ENCODE results near the gene SGCA. TPM values are rescaled to one million over a fixed set of nuclear protein-coding genes. Genes with fewer than 3 reads are reported as not detected.

SGCA gene
- total and polyA plus RNA-seq, 9 of the 15 experiments (the other 6 are each of a cell fraction or from before 2014, with no cell fraction given): not detected

- ChIA-PET CTCF (ENCODE audit: low intra/inter-chr PET ratio) (no interaction called here), POLR2A (interaction anchor here (0.7 to 1.0 kb wide), 2 partner anchors 14 to 103 kb away, joined by 3 read pairs; no protein-coding TSS in a partner anchor)
- no peaks in the 10 kb centered on the region for H3K79me2 ChIP-seq (ENCODE audit: control insufficient read depth, insufficient read depth, low read length)
- no peak overlapping the region for H3K4me2 ChIP-seq (ENCODE audit: insufficient read depth, low read length)
- in situ Hi-C loops (cut with MboI) (no loop called here), intact Hi-C loops (cut with micrococcal nuclease) (no loop called here)
- no peak overlapping the region for H3K4me3 ChIP-seq
- FAIRE-seq (no peak), DNase-seq (ENCODE audit: extremely low read depth in 1 of 4, low spot score in 3 of 4) (no peak), ATAC-seq (no peak)
- H3K9me3 ChIP-seq (replicated peaks; ENCODE audit: control insufficient read depth, insufficient read depth, low read depth, low read length): no peaks in the 10 kb centered on the region
- no peaks in the 10 kb centered on the region for H3K36me3 ChIP-seq (ENCODE audit: control insufficient read depth, insufficient read depth, low read length)
- no peak overlapping the region for H2AFZ ChIP-seq (ENCODE audit: low read depth, low read length)
- no peaks in the 10 kb centered on the region; the same call in 1 of the 2 replicates for H4K20me1 ChIP-seq (replicated peaks; ENCODE audit: control insufficient read depth, insufficient read depth, low read length)
- TF ChIP-seq ZNF263 (CRISPR knock-in tag; IDR thresholded peaks at IDR 0.05; ENCODE audit: borderline replicate concordance) (peak; percentile 62), GABPB1 (CRISPR knock-in tag; IDR thresholded peaks at IDR 0.05) (no peak)
- no peaks in the 10 kb centered on the region for H3K9me1 ChIP-seq (ENCODE audit: control insufficient read depth, insufficient read depth, low read length)
- H3K27me3 ChIP-seq (ENCODE audit: control insufficient read depth in 2 of 2, insufficient read depth in 2 of 2, low read length in 2 of 2): peaks cover 57 to 89% of the 10 kb centered on the region in 2 experiments
- H3K27ac ChIP-seq (ENCODE audit: extremely low read depth, low read depth, low read length): no peak overlapping the region
- peaks cover 4 to 18% of the 10 kb centered on the region in 2 experiments; a peak in 4 of 5 replicates for H3K4me1 ChIP-seq (replicated peaks in 1 of 2; ENCODE audit: control insufficient read depth in 2 of 2, insufficient read depth in 2 of 2, low read length in 2 of 2)
- 6% methylated on average over 20 of the region's 24 CpGs for WGBS (ENCODE audit: insufficient coverage, low coverage, missing lambda C conversion rate)
- H3K9ac ChIP-seq (ENCODE audit: insufficient read depth in 1 of 2, low read depth in 2 of 2, low read length in 2 of 2): no peak overlapping the region
- no TSS peak for BruUV-seq (replicated peaks)
These were observed 21.0 kb downstream of the SGCA start for GRCh38 chr17:50186661-50187393.

- TF ChIP-seq MTA1 (IDR thresholded peaks at IDR 0.05; ENCODE audit: borderline replicate concordance) (no peak), NEUROD1 (IDR thresholded peaks at IDR 0.05; ENCODE audit: borderline replicate concordance, low read depth, low read length, partially characterized antibody) (no peak), TCF7 (IDR thresholded peaks at IDR 0.05; ENCODE audit: borderline replicate concordance) (no peak), CEBPB (tag; IDR thresholded peaks at IDR 0.05) (no peak), KLF13 (tag; IDR thresholded peaks at IDR 0.05; ENCODE audit: borderline replicate concordance, low read depth) (no peak), XRCC5 (IDR thresholded peaks at IDR 0.05; ENCODE audit: low read depth, low read length) (no peak), PRPF4 (IDR thresholded peaks at IDR 0.05; ENCODE audit: insufficient read depth, low read depth, low read length, poor library complexity, severe bottlenecking) (no peak), SMC3 (conservative IDR thresholded peaks at IDR 0.05; ENCODE audit: insufficient read depth, low read depth, low read length) (no peak), PML (IDR thresholded peaks at IDR 0.05; ENCODE audit: low read length) (no peak), CXXC5 (CRISPR knock-in tag; IDR thresholded peaks at IDR 0.05) (no peak), ZNF184 (CRISPR knock-in tag; IDR thresholded peaks at IDR 0.05) (no peak), DMBX1 (CRISPR knock-in tag; IDR thresholded peaks at IDR 0.05; ENCODE audit: borderline replicate concordance) (no peak), SOX6 (IDR thresholded peaks at IDR 0.05) (no peak), ZNF134 (CRISPR knock-in tag; conservative IDR thresholded peaks at IDR 0.05) (no peak), LCOR (CRISPR knock-in tag; IDR thresholded peaks at IDR 0.05) (no peak), HNRNPL (IDR thresholded peaks at IDR 0.05; ENCODE audit: low read depth, low read length) (no peak)
- H3K27me3 ChIP-seq (ENCODE audit: control insufficient read depth in 2 of 2, insufficient read depth in 2 of 2, low read length in 2 of 2): peaks cover 56 to 87% of the 10 kb centered on the region in 2 experiments
- ATAC-seq (no peak), DNase-seq (ENCODE audit: extremely low read depth in 1 of 4, low spot score in 3 of 4) (no peak), FAIRE-seq (no peak)
- CTCF ChIA-PET (ENCODE audit: low intra/inter-chr PET ratio): no interaction called here
- H3K4me1 ChIP-seq (replicated peaks in 1 of 2; ENCODE audit: control insufficient read depth in 2 of 2, insufficient read depth in 2 of 2, low read length in 2 of 2): peaks cover 4 to 18% of the 10 kb centered on the region in 2 experiments; a peak in 4 of 5 replicates
- H3K9me1 ChIP-seq (ENCODE audit: control insufficient read depth, insufficient read depth, low read length): no peaks in the 10 kb centered on the region
- WGBS (ENCODE audit: insufficient coverage, low coverage, missing lambda C conversion rate): 0% methylated on average over 4 of the region's 4 CpGs
- H2AFZ ChIP-seq (ENCODE audit: low read depth, low read length): no peak overlapping the region
- H3K9me3 ChIP-seq (replicated peaks; ENCODE audit: control insufficient read depth, insufficient read depth, low read depth, low read length): no peaks in the 10 kb centered on the region
- intact Hi-C loops (cut with micrococcal nuclease): no loop called here
- no peak overlapping the region for H3K4me2 ChIP-seq (ENCODE audit: insufficient read depth, low read length)
- no peak overlapping the region for H3K9ac ChIP-seq (ENCODE audit: insufficient read depth in 1 of 2, low read depth in 2 of 2, low read length in 2 of 2)
- H4K20me1 ChIP-seq (replicated peaks; ENCODE audit: control insufficient read depth, insufficient read depth, low read length): no peaks in the 10 kb centered on the region; the same call in 1 of the 2 replicates
- H3K79me2 ChIP-seq (ENCODE audit: control insufficient read depth, insufficient read depth, low read length): no peaks in the 10 kb centered on the region
- H3K27ac ChIP-seq (ENCODE audit: extremely low read depth, low read depth, low read length): no peak overlapping the region
- in situ Hi-C loops (cut with MboI): no loop called here
- POLR2A ChIA-PET: interaction anchor here (0.7 to 1.0 kb wide), 3 partner anchors 10 to 102 kb away, joined by 3 read pairs; no protein-coding TSS in a partner anchor
- BruUV-seq (replicated peaks): no TSS peak
- H3K4me3 ChIP-seq: no peak overlapping the region
- H3K36me3 ChIP-seq (ENCODE audit: control insufficient read depth, insufficient read depth, low read length): no peaks in the 10 kb centered on the region
These were observed 21.6 kb downstream of the SGCA start for GRCh38 chr17:50187394-50187725.
